ENCODE measurements around the gene DOCK3.

- TF ChIP-seq CTCF (IDR thresholded peaks at IDR 0.05; ENCODE audit: poor library complexity, severe bottlenecking) (no peak), POLR2AphosphoS5 (IDR thresholded peaks at IDR 0.05) (no peak), RAD21 (conservative IDR thresholded peaks at IDR 0.05) (no peak)
Observed at GRCh38 chr3:50625231-50626182, 49.2 kb upstream of the DOCK3 start.

All from neural cell (in vitro differentiated cells).